Measurements from ENCODE around the gene TATDN2.
A peak's percentile ranks its signal among the peaks of the same experiment; 100 is the strongest.

Gene TATDN2

DNA sequence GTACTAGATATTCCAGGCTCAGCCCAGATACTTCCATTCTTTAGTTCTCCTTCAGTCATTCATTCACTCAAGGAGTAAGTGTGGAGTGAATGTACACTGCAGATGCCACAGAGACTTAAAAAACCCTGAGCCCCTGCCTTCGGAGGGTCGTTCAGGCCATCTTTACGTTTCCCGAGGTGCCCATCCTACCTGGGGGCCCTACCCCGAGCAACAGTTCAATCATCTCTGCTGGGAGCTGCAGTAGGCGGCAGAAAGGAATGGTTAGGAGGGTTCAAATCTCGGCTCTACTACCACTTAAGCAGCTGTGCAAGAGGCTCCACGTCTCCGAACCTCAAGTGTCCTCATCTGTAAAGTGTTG lies 72.0 kb downstream of the TATDN2 start:
- DNase-seq, result no peak

DNA sequence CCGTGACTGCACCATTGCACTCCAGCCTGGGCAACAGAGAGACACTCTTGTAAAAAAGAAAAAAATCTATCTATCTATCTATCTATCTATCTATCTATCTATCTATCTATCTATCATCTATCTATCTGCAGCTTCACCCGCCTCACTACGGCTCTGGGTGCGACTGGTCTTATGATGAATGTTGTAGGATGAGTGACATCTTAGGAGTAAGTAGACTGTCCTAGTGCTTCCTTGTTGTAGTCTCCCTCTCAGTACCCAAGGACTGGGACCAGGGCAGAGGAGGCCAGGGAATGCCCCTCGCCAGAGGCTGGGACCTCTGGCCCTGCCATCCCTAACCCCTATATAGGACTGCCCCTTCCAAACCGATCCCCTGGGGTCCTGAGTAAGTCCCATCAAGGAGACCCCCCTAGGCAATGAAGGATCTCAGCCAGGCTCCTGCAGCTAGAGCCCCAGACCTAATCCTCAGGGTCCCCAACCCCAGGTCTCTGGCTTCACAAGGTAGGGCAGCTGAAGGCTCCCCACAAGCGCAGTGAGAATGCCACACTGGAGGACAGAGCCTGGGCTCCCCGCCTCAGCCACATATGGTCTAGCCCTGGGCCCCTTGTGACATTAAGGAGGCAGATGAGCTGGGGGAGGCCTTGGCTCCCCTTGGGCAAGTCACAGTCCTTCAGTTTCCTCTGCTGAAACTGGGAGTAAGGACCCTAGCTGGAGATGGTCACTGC lies 73.5 kb downstream of the TATDN2 start:
- DNase-seq, result no peak

DNA sequence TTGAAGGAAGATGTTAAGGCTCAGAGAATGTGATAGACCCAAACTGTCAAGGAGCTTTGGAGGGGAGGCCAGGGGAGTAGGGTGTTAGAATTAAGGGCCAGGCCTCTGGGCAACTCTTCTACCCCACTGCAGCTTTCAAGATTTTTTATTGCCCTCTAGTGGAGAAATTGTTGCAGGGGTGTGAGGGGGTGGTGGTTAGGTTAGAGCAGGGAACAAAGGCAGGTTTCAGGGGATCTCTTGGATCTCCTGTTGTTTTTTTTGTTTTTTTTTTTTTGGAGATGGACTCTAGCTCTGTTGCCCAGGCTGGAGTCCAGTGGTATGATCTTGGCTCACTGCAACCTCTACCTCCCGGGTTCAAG lies 74.1 kb downstream of the TATDN2 start:
- peak in 1 of 2 donors; percentile 48 for DNase-seq

DNA sequence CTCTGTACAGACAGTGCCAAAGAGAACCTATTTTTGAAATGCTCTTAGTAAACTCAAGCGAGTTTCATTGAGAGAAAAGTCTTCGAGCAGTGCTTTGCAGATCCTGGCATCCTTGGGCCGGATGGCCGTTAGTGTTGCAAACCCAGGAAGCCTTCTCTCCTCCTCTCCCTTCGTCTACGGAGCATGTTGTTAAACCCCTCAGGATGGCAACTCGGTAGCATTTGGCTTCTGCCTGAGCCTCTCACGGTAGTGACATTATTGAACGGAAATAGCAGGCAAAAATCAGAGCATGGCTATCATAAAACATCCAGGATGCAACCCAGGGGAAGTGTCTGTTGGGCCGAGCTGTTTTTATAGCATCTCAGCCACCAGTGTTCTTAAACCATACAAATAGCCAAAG lies 79.3 kb downstream of the TATDN2 start:
- no peak for DNase-seq

DNA sequence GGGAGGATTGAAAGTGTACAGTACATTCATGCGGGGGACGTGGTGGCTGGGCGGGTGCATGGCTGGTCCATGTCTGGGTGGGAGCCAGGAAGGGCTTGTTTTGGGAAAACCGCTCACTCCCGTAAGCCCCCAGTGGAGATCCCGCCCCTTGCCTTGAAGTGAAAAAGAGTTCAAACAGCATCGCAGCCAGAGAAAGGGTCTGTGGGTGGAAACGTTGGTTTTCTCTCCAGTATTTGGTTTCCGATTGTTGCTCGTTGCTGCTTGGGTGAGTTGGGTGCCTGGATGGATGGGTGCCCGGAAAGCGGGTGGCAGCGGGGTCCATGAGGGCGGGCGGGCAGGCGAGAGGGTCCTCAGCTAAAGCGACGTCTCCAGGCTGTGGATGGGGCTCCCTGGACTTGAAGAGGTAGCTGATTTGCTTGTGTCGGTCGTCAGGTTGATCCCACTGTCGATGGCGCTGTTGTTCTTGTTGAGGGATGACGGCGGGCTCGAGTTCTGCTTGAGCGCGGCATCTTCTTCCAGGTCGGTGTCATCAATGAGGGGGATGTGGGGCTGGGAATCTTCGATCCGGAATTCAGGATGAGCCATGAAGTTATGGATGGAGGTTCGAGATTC lies 80.3 kb downstream of the TATDN2 start:
- no peak for DNase-seq

DNA sequence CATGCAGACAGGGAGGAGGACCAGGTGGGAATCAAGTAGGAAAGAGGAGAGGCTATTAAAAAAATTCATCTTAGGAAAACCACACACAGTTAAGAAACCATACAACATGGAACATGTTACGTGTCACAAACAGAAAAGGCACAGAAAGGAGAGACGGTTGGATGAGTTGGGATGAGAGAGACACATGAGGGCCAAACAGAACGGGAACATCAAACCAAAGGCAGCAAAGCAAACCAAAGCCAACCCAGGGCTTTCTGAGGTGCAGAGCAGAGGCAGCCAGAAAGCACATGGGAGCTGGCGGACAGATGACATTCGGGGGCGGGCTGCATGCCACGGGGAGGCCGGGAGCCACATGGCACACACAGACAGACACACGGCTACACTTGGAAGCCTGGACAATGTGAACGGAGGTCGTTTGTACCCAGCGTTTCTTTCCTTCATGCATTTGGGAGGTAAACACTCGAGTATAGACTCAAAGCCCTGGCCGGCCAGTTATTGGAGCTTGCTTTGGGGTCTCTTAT lies 81.3 kb downstream of the TATDN2 start:
- DNase-seq, result no peak

DNA sequence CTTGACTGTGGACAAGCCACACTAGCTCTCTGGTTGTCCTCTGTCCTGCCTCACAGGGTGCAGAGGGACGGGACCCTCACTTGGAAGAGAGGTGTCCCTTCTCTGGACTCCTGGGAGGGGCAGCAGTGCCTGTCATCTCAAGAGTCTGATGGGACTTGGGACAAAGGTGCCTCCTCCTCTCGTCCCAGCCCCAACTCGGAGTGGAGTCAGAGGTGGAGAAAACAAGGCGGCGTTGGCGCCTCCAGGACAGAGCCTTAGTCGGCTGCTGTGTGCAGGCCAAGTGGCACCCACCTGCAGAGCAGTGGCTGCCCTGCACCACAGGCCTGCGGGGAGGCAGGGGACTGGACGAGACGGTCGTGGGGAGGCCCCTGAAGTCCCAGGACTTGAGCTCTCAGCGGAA lies 82.1 kb downstream of the TATDN2 start:
- DNase-seq, result no peak

All from bone marrow (tissue), 2 donors.